D341Med (cell line): Measurements from ENCODE around the gene MBOAT2.

ENCODE experiments used
- DNase-seq: peaks from one replicate; pipeline ENCODE4 v3.0.0; 2012; ENCODE audit warnings: low spot score

Gene MBOAT2

GRCh38 chr2:8819194-8819593 lies 184.3 kb downstream of the MBOAT2 start:
- DNase-seq: no peak

- DNase-seq: no peak
These were observed 186.3 kb downstream of the MBOAT2 start for GRCh38 chr2:8817221-8817620.

- DNase-seq: no peak
These were observed 196.4 kb downstream of the MBOAT2 start for GRCh38 chr2:8806885-8807704.

GRCh38 chr2:8805278-8806210 lies 197.9 kb downstream of the MBOAT2 start:
- DNase-seq: no peak

GRCh38 chr2:8803658-8804379 lies 199.7 kb downstream of the MBOAT2 start:
- no peak for DNase-seq

GRCh38 chr2:8802741-8803140 lies 200.7 kb downstream of the MBOAT2 start:
- DNase-seq: no peak
